Fibroblast of mammary gland (primary cell): Measurements from ENCODE around the gene AIG1.
A peak's percentile ranks its signal among the peaks of the same experiment; 100 is the strongest.
"Not testable (repeated sequence)": the region's sequence is repeated elsewhere in the genome, so short reads cannot be mapped to it uniquely, and the experiment has no call there.

Source experiments
- DNase-seq: peaks from one replicate; pipeline ENCODE4 v3.0.0-alpha.2; 2010; ENCODE audit warnings: low read depth
- H3K4me3 ChIP-seq: 2 replicates; pipeline ENCODE4 v1.5.1; 2011; ENCODE audit warnings: low read depth, mild to moderate bottlenecking, low read length, moderate library complexity; ENCODE audit not compliant: control insufficient read depth
- CTCF ChIP-seq: conservative IDR thresholded peaks from 2 replicates; pipeline ENCODE4 v1.5.1; 2011; ENCODE audit warnings: low read depth, low read length, inconsistent platforms; ENCODE audit not compliant: control insufficient read depth, insufficient read depth

Gene AIG1

DNA sequence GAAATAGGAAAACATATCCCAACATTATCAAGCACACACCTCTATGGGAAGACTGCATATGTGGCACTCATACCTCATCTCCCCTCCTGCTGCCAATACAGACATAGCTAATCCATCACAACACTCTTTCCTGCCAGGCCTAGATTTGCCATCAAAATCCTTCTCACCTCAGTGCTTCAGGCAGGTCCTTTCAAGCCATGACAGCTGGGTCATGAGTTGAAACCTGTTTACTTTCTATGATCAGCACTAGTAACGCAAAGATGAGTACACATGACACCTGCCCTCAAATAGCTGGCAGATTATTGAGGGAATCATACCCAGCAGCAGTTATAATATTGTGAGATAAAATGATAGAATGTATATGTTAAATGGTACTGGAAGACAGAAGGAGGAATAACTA lies 183.1 kb downstream of the AIG1 start:
- H3K4me3 ChIP-seq = no peak overlapping the region
- no peak for DNase-seq
- no peak for TF ChIP-seq CTCF

DNA sequence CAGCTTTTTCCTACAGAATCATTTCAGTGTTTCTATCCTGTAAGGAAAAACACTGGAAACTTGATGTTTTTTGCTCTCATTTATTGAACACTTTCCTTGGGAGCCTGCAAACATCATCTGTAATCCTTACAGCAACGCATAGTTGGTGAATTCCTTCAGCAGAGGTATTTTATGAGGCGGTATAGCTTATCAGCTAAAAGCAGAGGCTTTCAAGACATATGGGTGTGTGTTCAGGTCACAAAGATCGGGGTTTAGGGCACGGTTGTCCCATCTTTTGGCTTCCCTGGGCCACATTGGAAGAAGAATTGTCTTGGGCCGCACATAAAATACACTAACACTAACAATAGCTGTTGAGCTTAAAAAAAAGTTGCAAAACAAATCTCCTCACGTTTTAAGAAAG lies 185.0 kb downstream of the AIG1 start:
- no peak for DNase-seq
- no peak overlapping the region for H3K4me3 ChIP-seq
- no peak for TF ChIP-seq CTCF

DNA sequence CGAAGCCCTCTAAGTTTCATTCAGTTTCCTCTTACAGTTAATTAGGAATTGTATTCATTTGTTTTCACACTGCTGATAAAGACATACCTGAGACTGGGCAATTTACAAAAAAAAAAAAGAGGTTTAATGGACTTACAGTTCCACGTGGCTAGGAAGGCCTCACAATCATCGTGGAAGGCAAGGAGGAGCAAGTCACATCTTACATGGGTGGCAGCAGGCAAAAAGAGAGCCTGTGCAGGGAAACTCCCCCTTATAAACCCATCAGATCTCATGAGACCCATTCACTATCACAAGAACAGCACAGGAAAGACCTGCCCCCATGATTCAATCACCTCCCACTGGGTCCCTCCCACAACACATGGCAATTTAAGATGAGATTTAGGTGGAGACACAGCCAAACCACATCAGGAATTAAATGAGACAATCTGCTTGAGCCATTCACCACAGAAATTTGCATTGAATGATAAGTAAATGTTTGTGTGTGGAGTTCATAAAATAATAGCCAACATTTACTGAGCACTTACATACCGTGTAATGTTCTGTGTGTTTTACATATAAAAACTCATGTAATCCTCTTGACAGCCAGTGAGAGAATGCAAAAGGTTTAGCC lies 185.6 kb downstream of the AIG1 start:
- DNase-seq = peak; percentile 62
- not testable (repeated sequence) for H3K4me3 ChIP-seq

DNA sequence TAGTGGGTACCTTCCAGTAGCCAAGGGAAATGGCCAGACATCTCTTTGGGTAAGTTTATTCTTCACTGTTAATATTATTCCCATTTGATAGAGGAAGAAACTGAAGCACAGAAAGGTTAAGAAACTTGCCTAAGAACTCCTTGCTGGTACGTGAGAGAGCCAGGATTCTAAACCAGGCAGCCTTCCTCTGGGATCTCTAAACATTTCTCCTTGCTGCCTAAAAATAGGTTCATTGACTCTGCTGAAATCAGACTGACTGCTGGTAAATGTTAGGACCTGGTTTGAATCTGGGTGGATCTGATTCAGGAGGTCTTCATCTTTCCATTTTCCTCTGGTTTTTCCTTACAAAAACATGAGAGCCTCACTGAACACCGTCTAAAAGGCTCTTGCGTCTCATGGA lies 186.9 kb downstream of the AIG1 start:
- no peak for TF ChIP-seq CTCF
- DNase-seq = no peak
- no peak overlapping the region for H3K4me3 ChIP-seq

DNA sequence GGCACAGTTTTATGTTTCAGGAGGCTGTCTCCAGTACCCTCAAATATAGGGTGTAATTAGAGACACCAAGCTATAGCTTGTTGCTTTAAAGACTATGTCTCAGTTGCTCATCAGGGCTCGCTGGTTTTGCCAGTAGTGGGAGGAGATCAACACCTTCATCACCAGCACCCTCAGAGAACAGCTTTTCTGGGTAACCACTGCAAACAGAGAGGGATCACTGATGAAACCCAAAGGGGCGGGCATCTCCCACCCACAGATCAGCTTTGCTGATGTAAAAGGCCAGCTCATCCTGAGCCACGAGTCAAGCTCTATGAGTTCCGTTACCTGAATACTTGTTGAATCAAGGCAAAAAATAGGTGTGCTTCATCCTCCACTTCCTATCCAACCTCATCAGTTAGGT lies 187.7 kb downstream of the AIG1 start:
- no peak for DNase-seq
- TF ChIP-seq CTCF = no peak
- H3K4me3 ChIP-seq = no peak overlapping the region

- TF ChIP-seq CTCF = no peak
- no peak overlapping the region for H3K4me3 ChIP-seq
- no peak for DNase-seq
Observed at GRCh38 chr6:143251288-143251687, 190.6 kb downstream of the AIG1 start.

- H3K4me3 ChIP-seq = no peak overlapping the region
- no peak for DNase-seq
- no peak for TF ChIP-seq CTCF
Observed at GRCh38 chr6:143252961-143253360, 192.3 kb downstream of the AIG1 start.

GRCh38 chr6:143253586-143253985 lies 192.9 kb downstream of the AIG1 start:
- no peak overlapping the region for H3K4me3 ChIP-seq
- no peak for DNase-seq
- TF ChIP-seq CTCF = no peak
